Large intestine (tissue), 3 donors: ENCODE data around the gene USP32. TPM values are rescaled to one million over a fixed set of nuclear protein-coding genes. Genes with fewer than 3 reads are reported as not detected.
A peak's percentile ranks its signal among the peaks of the same experiment; 100 is the strongest.

Experiments used
- DNase-seq, 2 donors: peaks; one replicate each; pipeline versions ENCODE4 v3.0.0 to v3.0.0-alpha.2; 2013
- H3K27ac ChIP-seq: one replicate; pipeline ENCODE4 v1.5.1; 2013; ENCODE audit warnings: low read length
- H3K27me3 ChIP-seq: 2 replicates; pipeline ENCODE4 v1.6.1; 2013; ENCODE audit warnings: low read length; ENCODE audit not compliant: control insufficient read depth, insufficient read depth
- H3K36me3 ChIP-seq: 2 replicates; pipeline ENCODE4 v1.6.1; 2013; ENCODE audit warnings: low read length; ENCODE audit not compliant: control insufficient read depth, insufficient read depth
- H3K4me1 ChIP-seq: one replicate; pipeline ENCODE4 v1.6.1; 2013; ENCODE audit warnings: low read length; ENCODE audit not compliant: control insufficient read depth, insufficient read depth
- H3K4me3 ChIP-seq: one replicate; pipeline ENCODE4 v1.5.1; 2013; ENCODE audit warnings: low read length
- H3K9me3 ChIP-seq: one replicate; pipeline ENCODE4 v1.6.1; 2013; ENCODE audit warnings: mild to moderate bottlenecking, low read depth, low read length, moderate library complexity; ENCODE audit not compliant: control insufficient read depth
- WGBS: methylation state at CpG from one replicate; pipeline ENCODE4 v1.1.5; 2013; ENCODE audit warnings: low lambda C conversion rate; ENCODE audit not compliant: insufficient coverage; 5-methylcytosine and 5-hydroxymethylcytosine counted together
- polyA plus RNA-seq: library from polyadenylated mRNA; unstranded; fragments of 120-200 nt; gene quantifications from one replicate; pipeline ENCODE4 v1.2.1, GENCODE V29; 2013

The USP32 gene
- polyA plus RNA-seq, 1 donor, result 24.0 TPM

GRCh38 chr17:60303406-60304099 is 88.4 kb downstream of the USP32 start:
- H3K9me3 ChIP-seq, result no peaks in the 10 kb centered on the region
- H3K27me3 ChIP-seq, result no peaks in the 10 kb centered on the region
- peaks cover 3% of the 10 kb centered on the region for H3K4me1 ChIP-seq
- WGBS, result 95% methylated on average over 3 of the region's 3 CpGs
- no peak for DNase-seq
- no peak overlapping the region for H3K27ac ChIP-seq
- no peak overlapping the region for H3K4me3 ChIP-seq
- H3K36me3 ChIP-seq, result peaks cover 4% of the 10 kb centered on the region

DNA sequence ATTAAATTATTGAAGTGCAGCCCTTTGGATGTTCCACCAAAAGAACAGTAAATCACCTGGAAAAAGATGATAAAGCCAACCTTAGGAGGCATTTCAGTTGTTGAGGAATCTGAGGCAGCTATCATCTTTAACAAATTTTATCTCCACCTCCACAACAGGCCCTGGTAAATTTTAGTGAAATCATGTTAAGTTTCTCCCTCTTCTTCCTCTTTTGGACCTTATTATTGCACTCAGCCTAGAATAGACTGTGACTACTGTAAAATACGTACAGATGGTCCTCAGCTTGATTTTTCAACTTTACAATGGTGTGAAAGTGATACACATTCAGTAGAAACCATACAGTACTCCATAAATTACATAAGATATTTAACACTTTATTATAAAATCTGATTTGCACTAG is 90.3 kb downstream of the USP32 start:
- H3K27ac ChIP-seq, result no peak overlapping the region
- no CpG with 5 or more reads among the region's 1 CpG for WGBS

GRCh38 chr17:60300949-60301348 is 91.0 kb downstream of the USP32 start:
- Histone ChIP-seq H3K27me3 (no peaks in the 10 kb centered on the region), H3K4me3 (no peak overlapping the region), H3K27ac (no peak overlapping the region), H3K9me3 (no peaks in the 10 kb centered on the region), H3K4me1 (peaks cover 3% of the 10 kb centered on the region), H3K36me3 (no peaks in the 10 kb centered on the region)
- DNase-seq, result no peak
- no CpG with 5 or more reads among the region's 1 CpG for WGBS

More for the DNA sequence above, 90.3 kb downstream of the USP32 start:
- Histone ChIP-seq H3K27me3 (no peaks in the 10 kb centered on the region), H3K9me3 (no peaks in the 10 kb centered on the region), H3K4me1 (peaks cover 3% of the 10 kb centered on the region), H3K4me3 (no peak overlapping the region), H3K36me3 (no peaks in the 10 kb centered on the region)
- DNase-seq, result no peak

- Histone ChIP-seq H3K4me1 (peaks cover 3% of the 10 kb centered on the region), H3K9me3 (no peaks in the 10 kb centered on the region), H3K27ac (no peak overlapping the region), H3K36me3 (no peaks in the 10 kb centered on the region), H3K4me3 (no peak overlapping the region), H3K27me3 (no peaks in the 10 kb centered on the region)
- no peak for DNase-seq
- WGBS, result 92% methylated on average over 2 of the region's 2 CpGs
Observed at GRCh38 chr17:60300011-60300410, 91.9 kb downstream of the USP32 start.

- Histone ChIP-seq H3K27me3 (no peaks in the 10 kb centered on the region), H3K4me1 (peaks cover 3% of the 10 kb centered on the region), H3K27ac (no peak overlapping the region), H3K9me3 (no peaks in the 10 kb centered on the region), H3K36me3 (no peaks in the 10 kb centered on the region), H3K4me3 (no peak overlapping the region)
- WGBS, result no CpG with 5 or more reads among the region's 4 CpGs
- DNase-seq, result no peak
Observed at GRCh38 chr17:60297760-60298401, 94.1 kb downstream of the USP32 start.

DNA sequence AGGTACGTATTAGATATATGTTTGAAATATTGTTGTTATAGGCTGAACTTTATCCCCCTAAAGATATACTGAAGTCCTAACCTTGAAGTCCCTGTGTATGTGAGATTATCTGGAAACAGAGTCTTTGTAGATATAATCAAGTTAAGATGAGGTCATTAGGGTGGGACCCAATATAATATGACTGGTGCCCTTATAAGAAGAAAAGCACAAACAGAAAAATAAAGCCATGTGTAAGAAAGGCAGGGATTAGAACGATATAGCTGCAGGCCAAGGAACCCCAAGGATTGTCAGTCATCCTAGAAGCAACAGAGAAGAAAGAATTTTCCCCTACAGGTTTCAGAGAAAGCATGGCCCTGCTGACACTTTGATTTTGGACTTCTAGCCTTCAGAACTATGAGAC is 95.8 kb downstream of the USP32 start:
- WGBS, result 50% methylated on average over 1 of the region's 2 CpGs
- Histone ChIP-seq H3K4me1 (no peaks in the 10 kb centered on the region), H3K27me3 (no peaks in the 10 kb centered on the region), H3K36me3 (no peaks in the 10 kb centered on the region), H3K27ac (no peak overlapping the region), H3K4me3 (no peak overlapping the region), H3K9me3 (no peaks in the 10 kb centered on the region)
- DNase-seq, result peak in 1 of 2 donors; percentile 6

- H3K4me1 ChIP-seq, result no peaks in the 10 kb centered on the region
- H3K36me3 ChIP-seq, result peaks cover 2% of the 10 kb centered on the region
- no peak overlapping the region for H3K27ac ChIP-seq
- H3K4me3 ChIP-seq, result no peak overlapping the region
- no CpG with 5 or more reads among the region's 3 CpGs for WGBS
- no peak for DNase-seq
- H3K27me3 ChIP-seq, result no peaks in the 10 kb centered on the region
- H3K9me3 ChIP-seq, result no peaks in the 10 kb centered on the region
Observed at GRCh38 chr17:60293580-60294335, 98.2 kb downstream of the USP32 start.

DNA sequence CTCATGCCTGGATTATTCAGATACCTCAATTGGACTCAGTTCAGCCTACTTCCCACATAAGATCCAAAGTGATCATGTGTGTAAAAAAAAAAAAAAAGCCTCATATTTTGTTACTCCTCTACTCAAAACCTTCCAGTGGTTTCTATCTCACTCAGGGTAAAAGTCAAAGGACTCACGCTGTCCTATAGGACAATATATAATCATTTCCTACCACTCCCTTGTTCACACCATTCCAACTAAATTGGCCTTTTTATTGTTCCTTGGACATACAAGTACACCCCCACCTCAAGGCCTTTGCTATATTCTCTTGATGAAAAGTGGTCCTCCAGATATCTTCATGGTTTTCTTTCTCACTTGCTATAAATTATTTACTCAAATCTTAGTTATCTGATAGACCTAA is 99.2 kb downstream of the USP32 start:
- no peaks in the 10 kb centered on the region for H3K9me3 ChIP-seq
- peaks cover 6% of the 10 kb centered on the region for H3K36me3 ChIP-seq
- H3K4me3 ChIP-seq, result no peak overlapping the region
- H3K27ac ChIP-seq, result no peak overlapping the region
- no peaks in the 10 kb centered on the region for H3K27me3 ChIP-seq
- WGBS, result no CpG with 5 or more reads among the region's 1 CpG
- DNase-seq, result no peak
- H3K4me1 ChIP-seq, result no peaks in the 10 kb centered on the region

GRCh38 chr17:60284709-60285108 is 107.2 kb downstream of the USP32 start:
- H3K27ac ChIP-seq, result no peak overlapping the region
- DNase-seq, result no peak
- WGBS, result no CpG with 5 or more reads among the region's 1 CpG
- H3K4me1 ChIP-seq, result no peaks in the 10 kb centered on the region
- no peak overlapping the region for H3K4me3 ChIP-seq
- H3K36me3 ChIP-seq, result peaks cover 12% of the 10 kb centered on the region
- no peaks in the 10 kb centered on the region for H3K9me3 ChIP-seq
- no peaks in the 10 kb centered on the region for H3K27me3 ChIP-seq

DNA sequence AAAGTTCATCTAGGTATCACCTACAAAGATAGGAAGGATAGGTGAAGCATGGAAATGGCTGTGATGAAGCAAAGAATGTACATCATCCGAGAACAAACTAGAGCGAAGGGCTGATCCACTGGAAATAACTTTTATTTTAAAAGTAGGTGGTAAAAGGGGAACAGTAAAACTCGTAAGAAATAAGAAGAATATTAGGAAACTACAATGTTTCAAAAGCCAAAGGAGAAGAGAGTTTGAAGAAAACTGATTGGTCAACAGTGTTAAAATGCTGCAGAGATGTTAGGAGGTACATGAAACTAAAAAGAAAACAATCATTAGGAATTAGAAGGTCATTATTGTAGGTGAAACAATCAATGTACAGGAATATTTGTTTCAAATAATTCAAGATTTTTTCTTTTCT is 108.1 kb downstream of the USP32 start:
- WGBS, result 100% methylated on average over 3 of the region's 3 CpGs
- H3K27me3 ChIP-seq, result no peaks in the 10 kb centered on the region

More for the DNA sequence above, 108.1 kb downstream of the USP32 start:
- no peaks in the 10 kb centered on the region for H3K9me3 ChIP-seq
- H3K27ac ChIP-seq, result no peak overlapping the region
- H3K4me1 ChIP-seq, result no peaks in the 10 kb centered on the region
- H3K36me3 ChIP-seq, result peaks cover 14% of the 10 kb centered on the region
- no peak overlapping the region for H3K4me3 ChIP-seq
- no peak for DNase-seq
